HepG2 (cell line): ENCODE results near the gene RHOV. TPM values are rescaled to one million over a fixed set of nuclear protein-coding genes. Genes with fewer than 3 reads are reported as not detected.

Source experiments
- AGO2 ChIP-seq: fragments of 200-400 bp; formaldehyde crosslinking; optimal IDR thresholded peaks from 2 replicates; pipeline ENCODE3; 2017; ENCODE audit warnings: mild to moderate bottlenecking, low read depth, low read length, moderate library complexity
- AKAP8 ChIP-seq: sonication (generic); formaldehyde crosslinking; IDR thresholded peaks from 2 replicates; pipeline ENCODE4 v1.5.1; 2020; ENCODE audit warnings: mild to moderate bottlenecking, missing genetic modification reagents
- ARNT2 ChIP-seq: sonication (generic); formaldehyde crosslinking; IDR thresholded peaks from 2 replicates; pipeline ENCODE4 v1.8.0; 2022; ENCODE audit warnings: mild to moderate bottlenecking, low read depth, missing genetic modification reagents, moderate library complexity
- ARNTL ChIP-seq: sonication (generic); formaldehyde crosslinking; IDR thresholded peaks from 2 replicates; pipeline ENCODE4 v1.4.0; 2020; ENCODE audit warnings: mild to moderate bottlenecking, missing genetic modification reagents
- CENPX ChIP-seq: sonication (generic); formaldehyde crosslinking; IDR thresholded peaks from 2 replicates; pipeline ENCODE4 v1.9.0; 2021; ENCODE audit warnings: mild to moderate bottlenecking, missing genetic modification reagents, moderate library complexity
- ETV6 ChIP-seq: sonication (generic); formaldehyde crosslinking; conservative IDR thresholded peaks from 2 replicates; pipeline ENCODE4 v1.4.0; 2020; ENCODE audit warnings: missing genetic modification reagents
- MIXL1 ChIP-seq: IDR thresholded peaks from 2 replicates; pipeline ENCODE4 v1.6.1; 2016
- MTA3 ChIP-seq: sonication (generic); formaldehyde crosslinking; IDR thresholded peaks from 2 replicates; pipeline ENCODE4 v1.4.0; 2020; ENCODE audit warnings: missing genetic modification reagents
- NCOA5 ChIP-seq: sonication (generic); formaldehyde crosslinking; IDR thresholded peaks from 2 replicates; pipeline ENCODE4 v1.4.0; 2020; ENCODE audit warnings: missing genetic modification reagents
- NR2F2 ChIP-seq: IDR thresholded peaks from 2 replicates; pipeline ENCODE4 v1.6.1; 2012; ENCODE audit warnings: low read depth, inconsistent platforms, borderline replicate concordance
- POLR2A ChIP-seq, 2 experiments: IDR thresholded peaks; 2 replicates each; pipeline ENCODE4 v1.6.1; 2011; ENCODE audit warnings: low read depth in 2 of 2, low read length in 2 of 2, mild to moderate bottlenecking in 1 of 2, moderate library complexity in 1 of 2; ENCODE audit not compliant: insufficient read depth in 1 of 2
- POLR2AphosphoS2 ChIP-seq: IDR thresholded peaks from 2 replicates; pipeline ENCODE4 v1.6.1; 2011; ENCODE audit warnings: low read depth, low read length, improper control_type of control experiment
- SIN3B ChIP-seq: fragments of 150-350 bp; IDR thresholded peaks from 2 replicates; pipeline ENCODE4 v1.6.1; 2014; ENCODE audit warnings: low read length
- SNRNP70 ChIP-seq: fragments of 200-400 bp; formaldehyde crosslinking; IDR thresholded peaks from 2 replicates; pipeline ENCODE4 v1.6.1; 2017; ENCODE audit warnings: mild to moderate bottlenecking, low read depth, low read length, moderate library complexity
- TBP ChIP-seq: sonication (generic); formaldehyde crosslinking; IDR thresholded peaks from 2 replicates; pipeline ENCODE4 v1.5.0; 2020; ENCODE audit warnings: missing genetic modification reagents
- TP53 ChIP-seq: sonication (generic); formaldehyde crosslinking; conservative IDR thresholded peaks from 2 replicates; pipeline ENCODE4 v1.4.0; 2020; ENCODE audit warnings: missing genetic modification reagents
- ZNF138 ChIP-seq: sonication (generic); formaldehyde crosslinking; IDR thresholded peaks from 2 replicates; pipeline ENCODE4 v1.5.0; 2020; ENCODE audit warnings: mild to moderate bottlenecking, low read depth, missing genetic modification reagents
- ZNF160 ChIP-seq: sonication (generic); formaldehyde crosslinking; IDR thresholded peaks from 2 replicates; pipeline ENCODE4 v1.8.0; 2022; ENCODE audit warnings: mild to moderate bottlenecking, inconsistent platforms, missing genetic modification reagents
- ZNF317 ChIP-seq: sonication (generic); formaldehyde crosslinking; IDR thresholded peaks from 2 replicates; pipeline ENCODE4 v1.5.0; 2020; ENCODE audit warnings: mild to moderate bottlenecking, missing genetic modification reagents
- ZNF446 ChIP-seq: sonication (generic); formaldehyde crosslinking; IDR thresholded peaks from 2 replicates; pipeline ENCODE4 v1.5.0; 2020; ENCODE audit warnings: mild to moderate bottlenecking, missing genetic modification reagents
- ZNF460 ChIP-seq: sonication (generic); formaldehyde crosslinking; IDR thresholded peaks from 2 replicates; pipeline ENCODE4 v1.5.1; 2020; ENCODE audit warnings: missing genetic modification reagents, mild to moderate bottlenecking, borderline replicate concordance
- ZNF605 ChIP-seq: sonication (generic); formaldehyde crosslinking; IDR thresholded peaks from 2 replicates; pipeline ENCODE4 v1.8.0; 2022; ENCODE audit warnings: mild to moderate bottlenecking, missing genetic modification reagents
- ZNF652 ChIP-seq: IDR thresholded peaks from 2 replicates; pipeline ENCODE4 v1.6.1; 2016; ENCODE audit warnings: low read depth, borderline replicate concordance
- ZNF891 ChIP-seq: sonication (generic); formaldehyde crosslinking; IDR thresholded peaks from 2 replicates; pipeline ENCODE4 v1.5.0; 2020; ENCODE audit warnings: mild to moderate bottlenecking, missing genetic modification reagents
- polyA plus RNA-seq, 8 experiments: library from polyadenylated mRNA; depleted of rRNA in 3 of 8; stranded (reverse) in 7 of 8; unstranded in 1 of 8; fragments of >200 nt; fragmentation: Illumina TruSeq in 4 of 8; extraction: Trizol in 4 of 8; gene quantifications; 2 replicates each; pipeline versions ENCODE4 v1.2.1 to v1.2.3, GENCODE V29; 2011 to 2016; ENCODE audit warnings: low read depth in 4 of 8, missing spikeins in 1 of 8, mixed read lengths in 1 of 8; ENCODE audit not compliant: insufficient read depth in 1 of 8
- total RNA-seq, 5 experiments: library from RNA; depleted of rRNA; stranded (reverse); fragments of >200 nt; fragmentation: Illumina TruSeq; extraction: Trizol; gene quantifications; 2 replicates each; pipeline ENCODE4 v1.2.3, GENCODE V29; 2016; ENCODE audit warnings: low read depth in 1 of 5
- TF ChIP-seq, protein P1 (sequence below): IDR thresholded peaks from 2 replicates; pipeline ENCODE4 v1.6.1; 2016; ENCODE audit warnings: mild to moderate bottlenecking
- TF ChIP-seq, protein P2 (sequence below): sonication (generic); formaldehyde crosslinking; conservative IDR thresholded peaks from 2 replicates; pipeline ENCODE4 v1.4.0; 2020; ENCODE audit warnings: missing genetic modification reagents
- TF ChIP-seq, protein P3 (sequence below): sonication (generic); formaldehyde crosslinking; IDR thresholded peaks from 2 replicates; pipeline ENCODE4 v1.5.0; 2020; ENCODE audit warnings: missing genetic modification reagents

The RHOV gene
- total and polyA plus RNA-seq, 2 of the 13 experiments (the other 11 are each of a cell fraction or from before 2014, with no cell fraction given): 0.17 to 0.18 TPM

DNA sequence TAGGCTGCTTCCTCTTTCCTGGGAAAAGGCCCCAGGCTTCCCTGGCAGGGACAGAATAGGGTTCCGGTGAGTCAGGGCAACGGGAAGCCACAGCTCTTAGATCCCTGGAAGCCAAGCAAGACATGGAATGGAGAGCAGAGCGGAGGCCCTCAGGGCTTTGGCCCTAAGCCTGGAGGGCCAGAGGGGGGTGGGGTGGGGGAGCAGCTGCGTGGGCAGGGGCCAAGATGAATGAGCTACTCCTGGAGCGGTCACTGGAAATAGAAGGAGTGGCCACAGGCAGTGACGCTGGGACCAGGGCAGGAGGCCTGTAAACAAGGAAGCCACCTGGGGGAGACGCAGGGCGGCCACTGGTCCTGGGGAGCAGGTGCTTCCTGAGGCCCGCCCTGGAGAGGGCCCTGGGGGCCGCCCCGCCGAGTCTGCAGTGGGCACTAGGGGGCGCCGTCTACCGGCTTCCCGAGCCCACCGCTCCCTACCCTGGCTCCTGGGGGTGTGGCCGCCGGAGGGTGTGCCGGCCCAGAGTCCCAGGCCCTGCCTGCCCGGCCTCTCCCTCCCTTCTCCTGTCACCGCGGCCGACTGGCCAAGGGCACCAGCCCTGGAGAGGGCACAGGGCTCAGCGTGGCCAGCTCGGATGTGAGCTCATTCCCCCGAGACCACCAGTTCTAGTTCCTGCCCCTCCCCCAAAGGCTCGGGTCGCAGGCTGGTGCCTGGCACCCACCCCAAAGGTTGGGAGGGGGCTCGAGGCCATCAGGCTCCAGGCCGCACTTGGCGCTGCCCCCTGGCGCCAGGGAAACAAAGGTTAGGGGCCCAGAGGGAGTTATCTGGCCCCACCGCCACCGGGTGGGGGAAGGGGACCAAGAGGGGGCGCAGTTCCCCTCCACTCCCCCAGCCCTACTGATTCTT, 32.3 kb upstream of the RHOV start (continued):
- TF ChIP-seq TBP (CRISPR knock-in tag) (no peak), CENPX (CRISPR knock-in tag) (no peak), ZNF446 (no peak), SIN3B (0 out of 2 replicates have a peak, but pooled peaks have one; percentile 33), ZNF891 (CRISPR knock-in tag) (no peak), ZNF460 (CRISPR knock-in tag) (no peak), ZNF652 (CRISPR knock-in tag) (no peak), ARNT2 (CRISPR knock-in tag) (0 out of 2 replicates have a peak, but pooled peaks have one; percentile 33), ETV6 (no peak), MIXL1 (CRISPR knock-in tag) (no peak), ZNF138 (CRISPR knock-in tag) (peak; percentile 65; the same call in 1 of the 2 replicates), ARNTL (no peak), POLR2AphosphoS2 (no peak), SNRNP70 (no peak), ZNF317 (CRISPR knock-in tag) (no peak), TP53 (CRISPR knock-in tag) (peak; percentile 70; the same call in 1 of the 2 replicates), AKAP8 (CRISPR knock-in tag) (peak; percentile 64; the same call in 1 of the 2 replicates), ZNF605 (CRISPR knock-in tag) (no peak), NCOA5 (no peak), POLR2A (IDR thresholded peaks at IDR 0.05; ENCODE audit: insufficient read depth in 1 of 2, low read depth in 2 of 2, low read length in 2 of 2) (no peak), AGO2 (peak; percentile 92), NR2F2 (no peak), MTA3 (CRISPR knock-in tag) (no peak), ZNF160 (CRISPR knock-in tag) (no peak)
- TF ChIP-seq, protein P1, sequence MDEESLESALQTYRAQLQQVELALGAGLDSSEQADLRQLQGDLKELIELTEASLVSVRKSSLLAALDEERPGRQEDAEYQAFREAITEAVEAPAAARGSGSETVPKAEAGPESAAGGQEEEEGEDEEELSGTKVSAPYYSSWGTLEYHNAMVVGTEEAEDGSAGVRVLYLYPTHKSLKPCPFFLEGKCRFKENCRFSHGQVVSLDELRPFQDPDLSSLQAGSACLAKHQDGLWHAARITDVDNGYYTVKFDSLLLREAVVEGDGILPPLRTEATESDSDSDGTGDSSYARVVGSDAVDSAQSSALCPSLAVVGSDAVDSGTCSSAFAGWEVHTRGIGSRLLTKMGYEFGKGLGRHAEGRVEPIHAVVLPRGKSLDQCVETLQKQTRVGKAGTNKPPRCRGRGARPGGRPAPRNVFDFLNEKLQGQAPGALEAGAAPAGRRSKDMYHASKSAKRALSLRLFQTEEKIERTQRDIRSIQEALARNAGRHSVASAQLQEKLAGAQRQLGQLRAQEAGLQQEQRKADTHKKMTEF (CRISPR knock-in tag): peak; percentile 50; the same call in 1 of the 2 replicates
- TF ChIP-seq, protein P2, sequence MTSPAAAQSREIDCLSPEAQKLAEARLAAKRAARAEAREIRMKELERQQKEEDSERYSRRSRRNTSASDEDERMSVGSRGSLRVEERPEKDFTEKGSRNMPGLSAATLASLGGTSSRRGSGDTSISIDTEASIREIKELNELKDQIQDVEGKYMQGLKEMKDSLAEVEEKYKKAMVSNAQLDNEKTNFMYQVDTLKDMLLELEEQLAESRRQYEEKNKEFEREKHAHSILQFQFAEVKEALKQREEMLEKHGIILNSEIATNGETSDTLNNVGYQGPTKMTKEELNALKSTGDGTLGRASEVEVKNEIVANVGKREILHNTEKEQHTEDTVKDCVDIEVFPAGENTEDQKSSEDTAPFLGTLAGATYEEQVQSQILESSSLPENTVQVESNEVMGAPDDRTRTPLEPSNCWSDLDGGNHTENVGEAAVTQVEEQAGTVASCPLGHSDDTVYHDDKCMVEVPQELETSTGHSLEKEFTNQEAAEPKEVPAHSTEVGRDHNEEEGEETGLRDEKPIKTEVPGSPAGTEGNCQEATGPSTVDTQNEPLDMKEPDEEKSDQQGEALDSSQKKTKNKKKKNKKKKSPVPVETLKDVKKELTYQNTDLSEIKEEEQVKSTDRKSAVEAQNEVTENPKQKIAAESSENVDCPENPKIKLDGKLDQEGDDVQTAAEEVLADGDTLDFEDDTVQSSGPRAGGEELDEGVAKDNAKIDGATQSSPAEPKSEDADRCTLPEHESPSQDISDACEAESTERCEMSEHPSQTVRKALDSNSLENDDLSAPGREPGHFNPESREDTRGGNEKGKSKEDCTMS (CRISPR knock-in tag): no peak
- TF ChIP-seq, protein P3, sequence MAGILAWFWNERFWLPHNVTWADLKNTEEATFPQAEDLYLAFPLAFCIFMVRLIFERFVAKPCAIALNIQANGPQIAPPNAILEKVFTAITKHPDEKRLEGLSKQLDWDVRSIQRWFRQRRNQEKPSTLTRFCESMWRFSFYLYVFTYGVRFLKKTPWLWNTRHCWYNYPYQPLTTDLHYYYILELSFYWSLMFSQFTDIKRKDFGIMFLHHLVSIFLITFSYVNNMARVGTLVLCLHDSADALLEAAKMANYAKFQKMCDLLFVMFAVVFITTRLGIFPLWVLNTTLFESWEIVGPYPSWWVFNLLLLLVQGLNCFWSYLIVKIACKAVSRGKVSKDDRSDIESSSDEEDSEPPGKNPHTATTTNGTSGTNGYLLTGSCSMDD (CRISPR knock-in tag): no peak
